ENCODE measurements around the gene DENND1C.

Gene DENND1C

DNA sequence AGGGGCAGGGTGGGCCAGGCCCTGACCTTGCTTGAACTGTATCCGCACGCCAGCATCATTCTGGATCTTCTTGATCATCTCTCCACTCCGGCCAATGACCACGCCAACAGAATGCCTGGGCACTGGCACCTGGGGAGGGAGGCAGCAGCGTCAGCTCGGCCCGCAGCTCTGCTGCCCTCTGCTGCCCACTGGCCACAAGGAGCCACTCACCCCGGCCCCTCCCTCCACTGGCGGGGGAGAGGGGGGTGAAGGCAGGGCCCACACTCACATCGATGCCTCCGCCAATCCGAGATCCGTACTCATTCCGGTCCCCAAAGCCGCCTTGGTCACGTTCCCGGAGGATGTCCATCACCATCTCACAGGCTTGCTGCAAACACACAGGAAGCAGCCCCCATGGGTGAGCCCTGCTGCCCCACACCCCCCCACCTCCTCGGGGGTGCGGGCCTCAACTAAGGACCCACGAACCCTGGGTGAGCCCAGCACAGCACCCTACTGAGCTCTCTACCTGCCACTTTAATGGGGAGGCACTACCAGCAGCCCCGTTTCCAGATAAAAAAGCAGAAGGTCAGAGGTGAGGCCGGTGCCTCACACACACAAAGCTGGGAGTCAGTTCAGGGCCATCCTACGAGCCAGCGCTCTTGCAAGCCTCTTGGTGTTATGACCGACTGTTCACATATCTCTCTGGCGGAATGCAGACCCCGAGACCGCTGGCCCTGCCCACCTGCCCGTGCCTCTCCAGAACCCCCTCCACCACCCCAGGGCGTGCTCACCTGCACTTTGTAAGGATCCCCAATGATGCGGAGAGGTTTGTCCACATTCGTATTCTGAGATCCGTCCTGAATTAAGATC is 63.6 kb downstream of the DENND1C start:
- H3K27me3 ChIP-seq (ENCODE audit: control insufficient read depth, low read length): no peaks in the 10 kb centered on the region
- peaks cover 91% of the 10 kb centered on the region for H3K36me3 ChIP-seq (ENCODE audit: control insufficient read depth, low read length)
- no peak for TF ChIP-seq EZH2phosphoT487 (IDR thresholded peaks at IDR 0.05; ENCODE audit: borderline replicate concordance, low read length)
- TF ChIP-seq, protein P1, sequence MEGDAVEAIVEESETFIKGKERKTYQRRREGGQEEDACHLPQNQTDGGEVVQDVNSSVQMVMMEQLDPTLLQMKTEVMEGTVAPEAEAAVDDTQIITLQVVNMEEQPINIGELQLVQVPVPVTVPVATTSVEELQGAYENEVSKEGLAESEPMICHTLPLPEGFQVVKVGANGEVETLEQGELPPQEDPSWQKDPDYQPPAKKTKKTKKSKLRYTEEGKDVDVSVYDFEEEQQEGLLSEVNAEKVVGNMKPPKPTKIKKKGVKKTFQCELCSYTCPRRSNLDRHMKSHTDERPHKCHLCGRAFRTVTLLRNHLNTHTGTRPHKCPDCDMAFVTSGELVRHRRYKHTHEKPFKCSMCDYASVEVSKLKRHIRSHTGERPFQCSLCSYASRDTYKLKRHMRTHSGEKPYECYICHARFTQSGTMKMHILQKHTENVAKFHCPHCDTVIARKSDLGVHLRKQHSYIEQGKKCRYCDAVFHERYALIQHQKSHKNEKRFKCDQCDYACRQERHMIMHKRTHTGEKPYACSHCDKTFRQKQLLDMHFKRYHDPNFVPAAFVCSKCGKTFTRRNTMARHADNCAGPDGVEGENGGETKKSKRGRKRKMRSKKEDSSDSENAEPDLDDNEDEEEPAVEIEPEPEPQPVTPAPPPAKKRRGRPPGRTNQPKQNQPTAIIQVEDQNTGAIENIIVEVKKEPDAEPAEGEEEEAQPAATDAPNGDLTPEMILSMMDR (IDR thresholded peaks at IDR 0.05; ENCODE audit: low read depth, low read length, poor library complexity, severe bottlenecking): no peak
- peaks cover 26% of the 10 kb centered on the region for H4K20me1 ChIP-seq (ENCODE audit: control insufficient read depth, insufficient read depth, low read depth, low read length)
- peaks cover 11% of the 10 kb centered on the region for H3F3A ChIP-seq (ENCODE audit: control insufficient read depth, insufficient read depth)
- peaks cover 40% of the 10 kb centered on the region for H3K79me2 ChIP-seq (ENCODE audit: control insufficient read depth, low read length)
- no peaks in the 10 kb centered on the region for H3K9me3 ChIP-seq (ENCODE audit: control insufficient read depth, insufficient read depth, low read length)
- no peak overlapping the region for H3K4me3 ChIP-seq (ENCODE audit: low read length)
- H3K4me2 ChIP-seq (ENCODE audit: low read length): no peak overlapping the region
- peaks cover 8% of the 10 kb centered on the region for H3K4me1 ChIP-seq (ENCODE audit: control insufficient read depth, low read length)
- H3K27ac ChIP-seq (ENCODE audit: low read depth, low read length): no peak overlapping the region
- H3K9me2 ChIP-seq (replicated peaks; ENCODE audit: control insufficient read depth, low read length): no peaks in the 10 kb centered on the region

Data from DOHH2 (cell line).